ENCODE data around the gene NUDT3.

DNA sequence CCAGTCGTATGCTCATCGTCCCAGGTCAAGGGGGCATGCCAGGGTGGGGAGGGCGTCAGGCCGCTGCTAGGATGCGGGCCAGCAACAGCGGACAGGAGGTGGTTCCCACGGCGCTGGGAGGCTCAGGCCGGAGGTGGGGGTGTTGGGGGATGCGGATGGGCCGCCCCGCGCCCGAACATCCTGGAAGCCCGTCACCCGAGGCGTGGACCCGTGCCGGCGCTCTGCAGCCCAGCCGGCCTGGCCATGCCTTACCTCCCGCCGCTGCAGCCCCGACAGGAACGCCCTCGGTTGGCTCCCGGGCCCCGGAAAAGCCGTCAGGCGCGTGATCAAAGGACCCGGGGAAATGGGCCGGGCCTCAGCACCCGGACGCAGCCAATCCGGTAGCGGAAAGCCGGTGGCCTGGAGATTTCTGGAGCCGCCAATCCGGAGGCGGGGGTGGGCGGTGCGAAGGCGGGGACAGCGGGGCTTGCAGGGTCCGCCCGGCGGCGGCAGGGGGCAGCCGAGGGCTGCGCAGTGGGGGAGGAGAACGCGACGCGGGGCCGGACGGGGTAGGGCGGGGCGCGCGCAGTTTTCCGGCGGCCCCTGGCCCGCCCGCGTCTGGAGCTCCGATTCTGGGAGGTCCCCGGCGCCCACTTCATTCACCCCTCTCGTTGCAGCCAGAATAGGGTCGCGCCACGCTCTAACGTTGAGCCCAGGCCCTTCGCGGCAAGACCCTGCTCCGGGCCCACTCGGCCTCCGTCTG lies 143.6 kb downstream of the NUDT3 start, which contains the start of gene SMIM29:
- TF ChIP-seq, protein P1, sequence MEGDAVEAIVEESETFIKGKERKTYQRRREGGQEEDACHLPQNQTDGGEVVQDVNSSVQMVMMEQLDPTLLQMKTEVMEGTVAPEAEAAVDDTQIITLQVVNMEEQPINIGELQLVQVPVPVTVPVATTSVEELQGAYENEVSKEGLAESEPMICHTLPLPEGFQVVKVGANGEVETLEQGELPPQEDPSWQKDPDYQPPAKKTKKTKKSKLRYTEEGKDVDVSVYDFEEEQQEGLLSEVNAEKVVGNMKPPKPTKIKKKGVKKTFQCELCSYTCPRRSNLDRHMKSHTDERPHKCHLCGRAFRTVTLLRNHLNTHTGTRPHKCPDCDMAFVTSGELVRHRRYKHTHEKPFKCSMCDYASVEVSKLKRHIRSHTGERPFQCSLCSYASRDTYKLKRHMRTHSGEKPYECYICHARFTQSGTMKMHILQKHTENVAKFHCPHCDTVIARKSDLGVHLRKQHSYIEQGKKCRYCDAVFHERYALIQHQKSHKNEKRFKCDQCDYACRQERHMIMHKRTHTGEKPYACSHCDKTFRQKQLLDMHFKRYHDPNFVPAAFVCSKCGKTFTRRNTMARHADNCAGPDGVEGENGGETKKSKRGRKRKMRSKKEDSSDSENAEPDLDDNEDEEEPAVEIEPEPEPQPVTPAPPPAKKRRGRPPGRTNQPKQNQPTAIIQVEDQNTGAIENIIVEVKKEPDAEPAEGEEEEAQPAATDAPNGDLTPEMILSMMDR (IDR thresholded peaks at IDR 0.05): peak in 3 of 4 experiments; percentile 89 to 99 (median 93)
- TF ChIP-seq POLR2AphosphoS5 (IDR thresholded peaks at IDR 0.05): peak; percentile 68

All from gastroesophageal sphincter (tissue), 3 donors.